Gastrocnemius medialis (tissue), 4 donors: Measurements from ENCODE around the gene DAPP1. TPM values are rescaled to one million over a fixed set of nuclear protein-coding genes. Genes with fewer than 3 reads are reported as not detected.

Experiments
- ATAC-seq, 2 donors: fragments of 150-250 bp; one replicate each; pipeline ENCODE4 v1.9.1; 2016
- DNase-seq, 2 donors: peaks; one replicate each; pipeline ENCODE4 v3.0.0-alpha.2; 2019
- H3K27ac ChIP-seq, 4 donors: fragments of 200-600 bp; sonication (generic); 1 replicate in 1 of 4; 2 replicates in 3 of 4; pipeline ENCODE4 v1.5.1; 2016 to 2018; ENCODE audit warnings: mild to moderate bottlenecking in 2 of 4, moderate library complexity in 1 of 4
- H3K27me3 ChIP-seq, 3 donors: fragments of 200-600 bp; sonication (generic) in 2 of 3; 1 replicate in 1 of 3; 2 replicates in 2 of 3; pipeline versions ENCODE4 v1.5.1 to v1.6.0; 2016 to 2019; ENCODE audit warnings: mild to moderate bottlenecking in 1 of 3, moderate library complexity in 1 of 3
- H3K36me3 ChIP-seq, 2 donors: fragments of 200-600 bp; sonication (generic) in 1 of 2; one replicate each; pipeline ENCODE4 v1.5.1; 2017 to 2018
- H3K4me1 ChIP-seq, 2 donors: fragments of 200-600 bp; sonication (generic) in 1 of 2; one replicate each; pipeline ENCODE4 v1.5.1; 2016 to 2017; ENCODE audit warnings: mild to moderate bottlenecking in 2 of 2
- H3K4me3 ChIP-seq, 4 donors: fragments of 200-600 bp; sonication (generic) in 3 of 4; 1 replicate in 1 of 4; 2 replicates in 3 of 4; pipeline ENCODE4 v1.5.1; 2016 to 2019; ENCODE audit warnings: mild to moderate bottlenecking in 2 of 4
- H3K9me3 ChIP-seq, 3 donors: fragments of 200-600 bp; sonication (generic) in 2 of 3; 1 replicate in 1 of 3; 2 replicates in 2 of 3; pipeline ENCODE4 v1.5.1; 2016 to 2019
- POLR2A ChIP-seq, 2 donors: fragments of 450-650 bp; IDR thresholded peaks; one replicate each; pipeline ENCODE4 v1.6.1; 2017; ENCODE audit warnings: antibody characterized with exemption in 2 of 2, mild to moderate bottlenecking in 2 of 2, moderate library complexity in 2 of 2
- in situ Hi-C, 4 donors: fragments of 200-750 bp; cut with MboI; loops; one replicate each; pipeline versions ENCODE4 v1.15.0 to v1.8.0; 2017; ENCODE audit warnings: low sequenced_read_pairs in 4 of 4
- intact Hi-C: fragments of 100-400 bp; cut with DNase I; formaldehyde crosslinking; loops from one replicate; pipeline ENCODE4 v1.15.1; 2023; ENCODE audit warnings: low total_unique reads
- total RNA-seq, 4 donors: library from RNA; depleted of rRNA; stranded (reverse); fragments of >200 nt; gene quantifications; one replicate each; pipeline versions ENCODE4 v1.1.0 to v1.2.3, GENCODE V29; 2016
- TF ChIP-seq, protein P1 (sequence below), 5 experiments: fragments of 450-650 bp in 3 of 5; fragments of 200-600 bp in 2 of 5; sonication (generic) in 2 of 5; IDR thresholded peaks in 4 of 5; conservative IDR thresholded peaks in 1 of 5; 1 replicate in 4 of 5; 2 replicates in 1 of 5; pipeline ENCODE4 v1.5.1; 2016 to 2019; ENCODE audit warnings: antibody characterized with exemption in 5 of 5, mild to moderate bottlenecking in 3 of 5, moderate library complexity in 3 of 5

Gene DAPP1
- total RNA-seq, 4 donors from 2014 or later: 0.15 to 1.3 (median 0.72) TPM

GRCh38 chr4:99853999-99854398 lies 37.4 kb downstream of the DAPP1 start:
- no peaks in the 10 kb centered on the region for H3K4me1 ChIP-seq
- TF ChIP-seq, protein P1, sequence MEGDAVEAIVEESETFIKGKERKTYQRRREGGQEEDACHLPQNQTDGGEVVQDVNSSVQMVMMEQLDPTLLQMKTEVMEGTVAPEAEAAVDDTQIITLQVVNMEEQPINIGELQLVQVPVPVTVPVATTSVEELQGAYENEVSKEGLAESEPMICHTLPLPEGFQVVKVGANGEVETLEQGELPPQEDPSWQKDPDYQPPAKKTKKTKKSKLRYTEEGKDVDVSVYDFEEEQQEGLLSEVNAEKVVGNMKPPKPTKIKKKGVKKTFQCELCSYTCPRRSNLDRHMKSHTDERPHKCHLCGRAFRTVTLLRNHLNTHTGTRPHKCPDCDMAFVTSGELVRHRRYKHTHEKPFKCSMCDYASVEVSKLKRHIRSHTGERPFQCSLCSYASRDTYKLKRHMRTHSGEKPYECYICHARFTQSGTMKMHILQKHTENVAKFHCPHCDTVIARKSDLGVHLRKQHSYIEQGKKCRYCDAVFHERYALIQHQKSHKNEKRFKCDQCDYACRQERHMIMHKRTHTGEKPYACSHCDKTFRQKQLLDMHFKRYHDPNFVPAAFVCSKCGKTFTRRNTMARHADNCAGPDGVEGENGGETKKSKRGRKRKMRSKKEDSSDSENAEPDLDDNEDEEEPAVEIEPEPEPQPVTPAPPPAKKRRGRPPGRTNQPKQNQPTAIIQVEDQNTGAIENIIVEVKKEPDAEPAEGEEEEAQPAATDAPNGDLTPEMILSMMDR (IDR thresholded peaks at IDR 0.05 in 4 of 5, conservative IDR thresholded peaks at IDR 0.05 in 1 of 5): no peak
- TF ChIP-seq POLR2A (IDR thresholded peaks at IDR 0.05): no peak
- no peaks in the 10 kb centered on the region for H3K36me3 ChIP-seq
- no peaks in the 10 kb centered on the region for H3K27me3 ChIP-seq
- H3K27ac ChIP-seq: no peak overlapping the region
- no peaks in the 10 kb centered on the region for H3K9me3 ChIP-seq
- in situ Hi-C loops (no loop called here), intact Hi-C loops (no loop called here)
- DNase-seq (no peak), ATAC-seq (no peak)
- H3K4me3 ChIP-seq: no peak overlapping the region

- TF ChIP-seq POLR2A (IDR thresholded peaks at IDR 0.05): no peak
- TF ChIP-seq, protein P1 (IDR thresholded peaks at IDR 0.05 in 4 of 5, conservative IDR thresholded peaks at IDR 0.05 in 1 of 5): no peak
- H3K36me3 ChIP-seq: no peaks in the 10 kb centered on the region
- no peaks in the 10 kb centered on the region for H3K27me3 ChIP-seq
- H3K27ac ChIP-seq: no peak overlapping the region
- intact Hi-C loops: no loop called here
- H3K9me3 ChIP-seq: no peaks in the 10 kb centered on the region
- no peak overlapping the region for H3K4me3 ChIP-seq
- H3K4me1 ChIP-seq: no peaks in the 10 kb centered on the region
- no peak for ATAC-seq
- no peak for DNase-seq
- in situ Hi-C loops: no loop called here
These were observed 39.1 kb downstream of the DAPP1 start for GRCh38 chr4:99855678-99856077.

- ATAC-seq (no peak), DNase-seq (no peak)
- Histone ChIP-seq H3K9me3 (no peaks in the 10 kb centered on the region), H3K27me3 (no peaks in the 10 kb centered on the region), H3K4me1 (no peaks in the 10 kb centered on the region), H3K36me3 (no peaks in the 10 kb centered on the region), H3K4me3 (no peak overlapping the region), H3K27ac (no peak overlapping the region)
- in situ Hi-C loops (no loop called here), intact Hi-C loops (no loop called here)
- TF ChIP-seq, protein P1 (IDR thresholded peaks at IDR 0.05 in 4 of 5, conservative IDR thresholded peaks at IDR 0.05 in 1 of 5): no peak
- TF ChIP-seq POLR2A (IDR thresholded peaks at IDR 0.05): no peak
These were observed 39.5 kb downstream of the DAPP1 start for GRCh38 chr4:99856166-99856565.

- in situ Hi-C loops: no loop called here
- no peak for ATAC-seq
- intact Hi-C loops: no loop called here
- TF ChIP-seq POLR2A (IDR thresholded peaks at IDR 0.05): no peak
- TF ChIP-seq, protein P1 (IDR thresholded peaks at IDR 0.05 in 4 of 5, conservative IDR thresholded peaks at IDR 0.05 in 1 of 5): no peak
- Histone ChIP-seq H3K9me3 (no peaks in the 10 kb centered on the region), H3K27ac (no peak overlapping the region), H3K36me3 (no peaks in the 10 kb centered on the region), H3K4me3 (no peak overlapping the region), H3K27me3 (no peaks in the 10 kb centered on the region), H3K4me1 (no peaks in the 10 kb centered on the region)
- DNase-seq: no peak
These were observed 40.7 kb downstream of the DAPP1 start for GRCh38 chr4:99857307-99857706.

GRCh38 chr4:99859618-99860017 lies 43.0 kb downstream of the DAPP1 start:
- ATAC-seq (no peak), DNase-seq (no peak)
- no peak for TF ChIP-seq POLR2A (IDR thresholded peaks at IDR 0.05)
- TF ChIP-seq, protein P1 (IDR thresholded peaks at IDR 0.05 in 4 of 5, conservative IDR thresholded peaks at IDR 0.05 in 1 of 5): no peak
- in situ Hi-C loops (no loop called here), intact Hi-C loops (no loop called here)
- no peaks in the 10 kb centered on the region for H3K27me3 ChIP-seq
- no peaks in the 10 kb centered on the region for H3K36me3 ChIP-seq
- H3K4me3 ChIP-seq: no peak overlapping the region
- no peaks in the 10 kb centered on the region for H3K4me1 ChIP-seq
- H3K9me3 ChIP-seq: no peaks in the 10 kb centered on the region
- H3K27ac ChIP-seq: no peak overlapping the region
